A549 treated with CORT108297 at 1 μM for 4 hours (cell line): ENCODE results near the gene EMB. TPM values are rescaled to one million over a fixed set of nuclear protein-coding genes. Genes with fewer than 3 reads are reported as not detected.

Experiments used
- total RNA-seq: library from RNA; stranded (reverse); fragments of 200-300 nt; extraction: Qiagen RNA extraction; gene quantifications from 5 replicates; pipeline ENCODE4 v1.2.3, GENCODE V29; 2022

Gene EMB
- 4.6 to 6.5 TPM (median 5.7 TPM) in 5 replicates for total RNA-seq

GRCh38 chr5:50440651-50441492 lies at the start of gene EMB:
TSS of gene EMB (minus strand) at chr5:50441288. CDS start at chr5:50441151, 137 bp downstream.

Other genes with a start within 250 kb of the EMB start
- 0.13 to 0.27 TPM (median 0.14 TPM) in 5 replicates for gene PARP8, start 225.3 kb upstream of the EMB start, total RNA-seq